Activated naive CD8-positive, alpha-beta T cell treated with anti-CD3 and anti-CD28 coated beads, Interleukin-2, amount 50 U/mL, for 24 hours (primary cell): ENCODE results near the gene NFIA.
A peak's percentile ranks its signal among the peaks of the same experiment; 100 is the strongest.

Experiments used
- ATAC-seq: fragments of 150-1000 bp; cut with Tn5 transposase; one replicate; pipeline ENCODE4 v1.10.0; 2021
- DNase-seq: peaks from one replicate; pipeline ENCODE4 v3.0.0; 2021
- H3K27ac Mint-ChIP-seq: one replicate; pipeline ENCODE4 v1.8.0; 2021; ENCODE audit warnings: mild to moderate bottlenecking, mixed read lengths
- H3K27me3 Mint-ChIP-seq: one replicate; pipeline ENCODE4 v1.8.0; 2021; ENCODE audit warnings: mixed read lengths
- H3K36me3 Mint-ChIP-seq: one replicate; pipeline ENCODE4 v1.8.0; 2021; ENCODE audit warnings: low read depth, mixed read lengths
- H3K4me1 Mint-ChIP-seq: one replicate; pipeline ENCODE4 v1.8.0; 2021; ENCODE audit warnings: mixed read lengths
- H3K4me3 Mint-ChIP-seq: one replicate; pipeline ENCODE4 v1.8.0; 2021; ENCODE audit warnings: mild to moderate bottlenecking, moderate library complexity, mixed read lengths
- H3K9me3 Mint-ChIP-seq: one replicate; pipeline ENCODE4 v1.8.0; 2021; ENCODE audit warnings: mixed read lengths

NFIA gene

DNA sequence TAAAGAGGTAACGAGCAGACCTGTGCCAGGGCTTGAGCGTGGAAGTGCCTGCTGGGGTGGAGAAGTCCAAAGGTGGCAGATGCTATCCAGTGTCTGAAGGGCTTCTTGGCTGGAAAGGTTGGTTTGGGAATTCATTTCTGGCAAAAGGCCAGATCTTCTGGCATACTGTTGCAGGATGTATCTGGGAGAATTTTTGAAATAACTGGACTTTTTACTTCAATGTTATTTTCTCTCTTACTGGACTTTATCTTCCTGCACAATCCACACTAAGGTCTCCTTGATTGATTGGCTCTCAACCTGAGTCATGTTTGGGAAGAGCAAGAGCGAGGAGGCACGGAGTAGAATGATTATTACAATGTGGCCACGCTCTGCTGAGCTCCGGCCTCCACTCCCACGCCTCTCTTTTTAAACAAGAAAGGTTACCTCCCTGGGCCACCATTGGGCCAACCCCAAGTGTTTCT lies 364.2 kb downstream of the NFIA start:
- H3K4me1 Mint-ChIP-seq = no peaks in the 10 kb centered on the region
- ATAC-seq = no peak
- H3K36me3 Mint-ChIP-seq = no peaks in the 10 kb centered on the region
- H3K27me3 Mint-ChIP-seq = no peaks in the 10 kb centered on the region
- no peak for DNase-seq
- no peaks in the 10 kb centered on the region for H3K9me3 Mint-ChIP-seq
- no peak overlapping the region for H3K27ac Mint-ChIP-seq
- no peak overlapping the region for H3K4me3 Mint-ChIP-seq

DNA sequence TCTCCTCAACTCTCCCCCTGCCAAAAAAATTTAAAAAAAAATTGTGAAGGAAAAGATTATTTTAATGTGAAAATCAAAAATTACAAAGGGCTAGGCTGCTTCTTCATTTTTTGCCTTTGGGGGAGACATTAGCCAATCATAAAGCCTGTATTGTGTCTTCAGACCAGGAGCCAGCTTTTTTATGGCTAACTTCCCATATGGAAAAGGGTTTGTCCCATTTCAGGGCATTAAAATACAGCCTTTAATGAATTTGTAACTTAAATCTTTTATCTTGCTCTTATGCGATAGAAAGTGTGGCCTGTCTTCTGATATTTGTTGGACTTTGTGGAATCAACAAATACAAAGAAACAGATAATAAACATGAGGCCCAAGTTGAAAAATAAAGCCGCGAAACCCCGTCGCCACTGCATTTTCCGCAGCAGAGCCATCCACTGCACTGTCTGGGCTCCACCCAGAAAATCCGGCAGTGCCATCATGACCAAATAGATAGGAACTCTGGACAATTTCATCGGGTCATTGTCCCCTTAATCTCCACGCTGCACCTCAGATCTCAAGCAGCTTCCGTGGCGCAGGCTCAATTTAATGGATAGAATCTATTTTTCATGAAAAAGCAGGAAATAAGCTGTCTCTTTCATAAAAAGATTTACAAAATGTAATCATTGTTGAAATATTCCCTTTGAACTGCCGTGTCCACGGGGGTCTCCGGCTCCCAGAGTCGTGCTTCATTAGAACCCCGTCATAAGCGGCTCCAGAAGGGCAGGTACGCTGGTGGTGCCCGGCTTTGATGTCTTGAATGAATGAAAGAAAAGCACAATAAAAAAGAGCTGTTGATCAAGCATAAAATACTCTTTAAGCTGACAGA lies 365.0 kb downstream of the NFIA start:
- ATAC-seq = no peak
- Mint-ChIP-seq H3K4me1 (no peaks in the 10 kb centered on the region), H3K27ac (no peak overlapping the region)

DNA sequence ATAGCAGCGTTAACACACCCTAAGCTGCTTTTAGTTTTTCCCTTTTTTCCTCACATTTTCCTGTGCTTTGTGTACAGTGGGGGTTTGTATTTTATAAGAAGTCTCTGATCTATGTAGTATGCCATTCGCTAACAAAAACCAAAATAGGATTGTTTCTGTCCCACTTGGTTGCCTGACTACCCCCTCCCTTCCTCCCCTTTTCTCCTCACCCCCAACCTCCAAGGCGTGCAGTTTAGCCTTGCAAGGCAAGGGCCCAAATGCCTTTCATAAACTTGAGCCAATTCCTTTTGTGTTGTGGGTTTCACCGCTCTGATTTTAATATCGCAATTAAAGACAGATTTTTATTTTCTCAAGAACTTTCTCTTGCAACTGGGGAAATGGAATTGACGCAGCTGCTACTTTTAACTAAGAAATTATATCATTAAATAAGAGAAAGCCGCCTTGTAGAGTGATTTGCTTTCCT lies 365.6 kb downstream of the NFIA start:
- DNase-seq (no peak), ATAC-seq (no peak)
- no peaks in the 10 kb centered on the region for H3K36me3 Mint-ChIP-seq
- no peaks in the 10 kb centered on the region for H3K9me3 Mint-ChIP-seq
- no peaks in the 10 kb centered on the region for H3K27me3 Mint-ChIP-seq
- no peak overlapping the region for H3K4me3 Mint-ChIP-seq
- no peak overlapping the region for H3K27ac Mint-ChIP-seq
- H3K4me1 Mint-ChIP-seq = peaks cover 6% of the 10 kb centered on the region

More for the DNA sequence above, 365.0 kb downstream of the NFIA start:
- no peak for DNase-seq
- no peaks in the 10 kb centered on the region for H3K36me3 Mint-ChIP-seq
- no peak overlapping the region for H3K4me3 Mint-ChIP-seq
- H3K27me3 Mint-ChIP-seq = no peaks in the 10 kb centered on the region
- no peaks in the 10 kb centered on the region for H3K9me3 Mint-ChIP-seq

DNA sequence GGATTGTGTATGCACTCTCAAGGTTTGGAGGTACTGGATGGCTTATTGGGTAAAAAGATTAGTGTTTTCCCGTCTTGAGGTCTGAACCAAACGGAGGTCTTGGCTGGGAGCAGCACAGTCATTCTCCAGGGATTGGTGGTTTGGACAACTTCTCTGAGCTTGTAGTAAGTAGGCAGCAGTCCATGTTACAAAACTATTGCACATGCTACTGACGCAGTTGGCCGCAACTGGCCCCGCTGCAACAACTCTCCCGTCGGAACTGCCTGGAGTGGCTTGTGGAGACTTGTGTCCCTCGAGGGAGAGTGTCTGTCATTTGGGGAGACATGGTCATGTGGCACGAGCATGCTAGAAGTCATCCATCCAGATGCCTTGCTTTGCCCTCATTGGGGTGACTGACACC lies 366.6 kb downstream of the NFIA start:
- Mint-ChIP-seq H3K27ac (no peak overlapping the region), H3K36me3 (no peaks in the 10 kb centered on the region), H3K9me3 (no peaks in the 10 kb centered on the region), H3K27me3 (no peaks in the 10 kb centered on the region), H3K4me3 (no peak overlapping the region), H3K4me1 (peaks cover 13% of the 10 kb centered on the region)
- no peak for ATAC-seq
- DNase-seq = no peak

DNA sequence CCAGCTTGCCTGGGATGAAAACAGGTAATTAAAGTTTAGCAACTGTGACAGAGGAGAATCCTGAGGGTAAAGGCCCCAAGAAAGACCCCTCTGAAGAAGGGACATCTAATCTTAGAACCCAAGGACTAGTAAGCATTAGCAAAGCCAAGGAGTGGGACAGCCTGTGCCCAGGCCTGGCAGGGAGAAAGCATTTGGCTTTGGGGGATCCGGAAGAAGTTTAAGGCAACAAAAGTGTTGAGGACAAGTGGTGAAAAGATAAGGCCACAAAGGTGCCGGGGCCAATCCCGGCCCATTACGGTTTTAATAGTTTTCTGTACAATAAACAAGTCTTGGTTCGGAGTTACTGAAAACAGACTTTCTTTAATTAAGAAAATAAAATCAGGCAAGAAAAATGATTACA lies 367.0 kb downstream of the NFIA start:
- H3K4me1 Mint-ChIP-seq = peaks cover 13% of the 10 kb centered on the region
- H3K27ac Mint-ChIP-seq = no peak overlapping the region
- no peak overlapping the region for H3K4me3 Mint-ChIP-seq
- H3K36me3 Mint-ChIP-seq = no peaks in the 10 kb centered on the region
- DNase-seq (no peak), ATAC-seq (no peak)
- H3K27me3 Mint-ChIP-seq = no peaks in the 10 kb centered on the region
- no peaks in the 10 kb centered on the region for H3K9me3 Mint-ChIP-seq

DNA sequence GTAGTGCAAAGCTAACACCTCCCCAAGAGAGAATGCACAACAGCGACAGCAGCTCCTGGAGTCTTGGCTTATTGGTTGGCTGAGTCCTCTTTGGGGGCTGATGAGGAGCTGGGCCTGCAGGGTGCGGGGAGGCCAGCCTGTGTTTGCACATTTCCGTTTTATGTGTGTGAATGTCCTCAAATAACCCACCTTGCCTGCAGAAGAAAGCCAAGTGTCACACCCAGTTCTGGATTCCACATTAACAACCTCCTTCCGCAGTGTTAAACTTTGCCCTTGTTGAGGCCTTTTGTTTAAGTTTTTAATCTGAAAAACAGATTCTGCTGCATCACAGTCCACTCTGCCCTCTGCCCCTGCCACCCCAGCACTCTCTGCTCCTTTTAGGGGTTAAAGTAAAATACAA lies 368.1 kb downstream of the NFIA start:
- peaks cover 13% of the 10 kb centered on the region for H3K4me1 Mint-ChIP-seq
- no peaks in the 10 kb centered on the region for H3K27me3 Mint-ChIP-seq
- H3K4me3 Mint-ChIP-seq = no peak overlapping the region
- no peaks in the 10 kb centered on the region for H3K9me3 Mint-ChIP-seq
- no peaks in the 10 kb centered on the region for H3K36me3 Mint-ChIP-seq
- DNase-seq (no peak), ATAC-seq (no peak)
- H3K27ac Mint-ChIP-seq = no peak overlapping the region

DNA sequence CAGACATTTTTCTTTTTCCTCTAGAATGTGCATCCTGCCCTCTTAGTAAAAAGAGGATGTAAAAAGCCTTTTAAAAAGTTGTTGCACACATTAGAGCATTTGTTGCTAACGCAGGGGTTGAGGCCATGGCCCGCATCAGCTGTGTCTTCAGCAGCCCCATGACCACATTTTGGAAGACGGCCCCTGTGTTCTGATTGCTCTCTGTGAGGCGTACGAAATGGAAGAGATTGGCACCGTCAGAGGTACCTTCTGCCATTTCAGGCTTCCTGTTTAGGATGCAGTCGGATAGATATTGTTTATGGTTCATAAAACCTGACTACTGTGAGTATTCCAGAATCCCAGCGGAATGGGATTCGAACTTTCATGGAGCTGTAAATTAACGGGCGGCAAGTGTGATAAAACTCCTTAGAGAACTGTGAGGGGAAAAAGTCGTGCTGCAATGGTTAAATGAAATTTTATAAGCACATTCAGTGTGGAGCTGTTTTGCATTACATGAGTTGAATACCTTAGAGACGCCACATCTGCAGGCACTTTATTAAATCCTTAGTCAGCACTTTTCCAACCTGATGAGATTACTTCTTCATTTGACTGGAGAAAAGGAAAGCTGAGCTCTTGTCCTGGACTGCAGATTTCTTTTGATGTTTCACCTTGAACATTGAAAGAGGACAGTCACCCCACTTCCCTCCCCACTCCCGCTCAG lies 368.7 kb downstream of the NFIA start:
- no peak for ATAC-seq
- Mint-ChIP-seq H3K36me3 (no peaks in the 10 kb centered on the region), H3K9me3 (no peaks in the 10 kb centered on the region), H3K27me3 (no peaks in the 10 kb centered on the region), H3K4me3 (no peak overlapping the region), H3K27ac (no peak overlapping the region), H3K4me1 (peaks cover 13% of the 10 kb centered on the region)
- DNase-seq = no peak

DNA sequence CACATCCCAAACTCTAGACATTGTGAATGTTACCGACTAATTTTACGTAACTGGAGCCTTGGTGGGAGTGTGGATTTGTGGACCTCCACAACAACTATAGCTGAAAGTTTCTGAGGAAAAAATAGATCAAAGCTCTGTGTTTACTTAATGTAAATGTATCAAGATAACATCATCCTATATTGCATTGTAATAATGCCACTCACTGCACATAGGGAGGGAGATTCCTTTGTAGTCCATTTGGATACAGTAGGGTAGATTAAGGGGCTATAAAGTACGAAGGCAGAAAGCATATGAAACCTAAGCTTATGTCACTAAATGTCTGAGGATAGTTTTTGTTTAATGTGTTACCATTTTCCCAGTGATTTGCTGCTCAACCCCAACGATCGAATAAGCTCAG lies 369.2 kb downstream of the NFIA start:
- no peak overlapping the region for H3K27ac Mint-ChIP-seq
- no peak overlapping the region for H3K4me3 Mint-ChIP-seq
- H3K27me3 Mint-ChIP-seq = no peaks in the 10 kb centered on the region
- H3K9me3 Mint-ChIP-seq = no peaks in the 10 kb centered on the region
- ATAC-seq = no peak
- no peak for DNase-seq
- H3K36me3 Mint-ChIP-seq = no peaks in the 10 kb centered on the region
- peaks cover 13% of the 10 kb centered on the region for H3K4me1 Mint-ChIP-seq

DNA sequence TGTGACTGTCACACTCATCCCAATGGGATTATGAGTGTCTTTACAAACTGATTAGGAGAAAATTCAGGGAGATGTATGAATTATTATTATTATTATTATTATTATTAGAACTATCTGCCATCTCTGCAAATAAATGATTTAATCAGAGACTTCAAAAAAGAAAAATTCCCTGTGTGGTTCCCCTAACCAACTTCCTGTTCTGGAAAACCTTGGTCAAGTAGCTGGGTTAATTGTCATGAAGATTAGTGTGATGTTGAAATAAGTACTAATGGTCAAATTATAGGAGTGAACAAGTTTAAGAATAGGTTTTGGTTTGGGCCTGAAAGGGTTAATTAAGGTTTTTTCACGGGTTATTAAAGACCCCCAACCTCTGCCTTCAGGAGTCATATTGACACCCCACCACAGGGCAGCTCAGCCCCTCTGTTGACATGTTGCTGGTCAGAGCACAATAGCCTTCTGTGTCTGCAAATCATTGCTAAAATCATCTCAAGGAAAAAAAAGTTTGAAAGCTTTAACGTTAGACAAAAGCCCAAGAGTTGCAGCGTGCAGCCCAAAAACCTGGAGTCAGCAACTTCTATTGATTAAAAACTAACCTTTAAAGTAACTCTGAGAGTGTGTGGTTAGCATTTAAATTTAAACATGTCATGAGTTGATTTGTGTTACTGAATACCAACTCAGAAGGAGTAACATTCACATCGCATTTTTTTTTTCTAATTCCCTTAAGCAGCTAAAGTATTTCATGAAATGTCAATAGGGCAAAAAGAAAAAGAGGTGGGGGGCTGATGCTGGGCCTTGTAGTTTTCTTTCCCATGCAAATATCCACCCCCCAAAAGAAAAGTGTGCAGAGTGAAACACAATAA lies 370.0 kb downstream of the NFIA start:
- Mint-ChIP-seq H3K27me3 (no peaks in the 10 kb centered on the region), H3K27ac (no peak overlapping the region), H3K36me3 (no peaks in the 10 kb centered on the region), H3K4me1 (peaks cover 13% of the 10 kb centered on the region), H3K4me3 (no peak overlapping the region), H3K9me3 (no peaks in the 10 kb centered on the region)
- DNase-seq (no peak), ATAC-seq (no peak)

DNA sequence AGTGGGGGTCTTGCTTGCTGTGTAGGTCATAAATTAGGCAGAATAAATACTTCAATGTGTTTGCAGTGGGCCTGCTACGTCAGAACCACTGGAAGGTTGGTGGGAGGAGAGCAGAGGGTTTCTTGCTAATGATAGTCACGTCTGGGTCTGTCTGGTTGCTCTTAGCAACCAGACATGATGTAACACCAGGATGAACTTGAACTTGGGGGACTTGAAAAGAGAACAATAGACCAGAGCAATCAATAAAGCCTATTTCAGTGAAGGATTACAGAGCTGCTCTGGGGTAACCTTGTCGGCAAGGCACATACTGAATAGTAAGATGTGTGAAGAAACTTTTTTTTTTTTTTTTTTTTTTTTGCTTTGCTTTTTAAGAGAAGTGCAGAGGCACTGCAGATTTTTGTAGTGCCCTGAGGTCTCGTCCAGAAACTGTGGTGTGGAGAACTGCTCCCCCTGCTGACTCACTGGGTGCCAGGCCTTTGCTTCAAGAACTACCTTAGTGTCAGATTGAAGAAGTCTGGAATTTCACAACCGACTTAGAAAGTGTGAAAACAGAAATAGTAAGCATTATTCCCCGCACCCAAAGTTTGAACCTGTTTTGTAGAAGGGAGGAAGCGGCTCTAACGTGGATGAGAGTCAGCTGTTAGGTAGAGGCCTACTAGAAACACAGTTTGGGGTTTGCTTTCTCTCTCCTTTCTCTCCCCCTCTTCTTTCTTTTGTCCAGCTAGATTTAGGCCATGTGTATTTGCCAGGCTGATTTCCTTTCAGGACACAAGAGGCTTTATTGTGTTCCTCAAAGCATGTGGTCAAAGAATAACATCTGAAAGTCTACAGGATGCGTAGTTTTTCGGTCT lies 371.0 kb downstream of the NFIA start:
- Mint-ChIP-seq H3K4me1 (peaks cover 13% of the 10 kb centered on the region), H3K4me3 (no peak overlapping the region), H3K9me3 (no peaks in the 10 kb centered on the region), H3K36me3 (no peaks in the 10 kb centered on the region), H3K27me3 (no peaks in the 10 kb centered on the region), H3K27ac (no peak overlapping the region)
- peak; percentile 93 for ATAC-seq
- DNase-seq = peak; percentile 62

DNA sequence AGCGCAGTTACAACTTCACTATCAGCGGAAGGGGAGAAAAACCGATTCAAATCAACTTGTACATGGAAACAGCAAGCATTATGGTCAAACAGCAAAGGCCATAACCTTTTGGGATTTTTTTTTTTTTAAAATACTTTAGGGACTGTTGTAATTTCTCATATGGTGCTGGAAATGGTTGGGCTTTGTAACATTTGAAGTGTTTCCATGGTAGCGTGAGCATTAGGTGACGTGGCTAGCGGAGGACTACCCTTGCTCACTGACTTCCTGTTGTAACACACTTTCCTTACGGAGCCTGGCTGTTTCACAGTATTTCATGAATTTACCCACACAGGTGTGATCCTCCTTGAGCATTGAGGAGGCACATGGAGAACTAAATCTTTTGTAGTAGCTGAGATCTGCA lies 373.0 kb downstream of the NFIA start:
- H3K27ac Mint-ChIP-seq = no peak overlapping the region
- no peaks in the 10 kb centered on the region for H3K9me3 Mint-ChIP-seq
- DNase-seq (no peak), ATAC-seq (no peak)
- no peaks in the 10 kb centered on the region for H3K36me3 Mint-ChIP-seq
- H3K4me3 Mint-ChIP-seq = no peak overlapping the region
- H3K27me3 Mint-ChIP-seq = no peaks in the 10 kb centered on the region
- peaks cover 13% of the 10 kb centered on the region for H3K4me1 Mint-ChIP-seq

DNA sequence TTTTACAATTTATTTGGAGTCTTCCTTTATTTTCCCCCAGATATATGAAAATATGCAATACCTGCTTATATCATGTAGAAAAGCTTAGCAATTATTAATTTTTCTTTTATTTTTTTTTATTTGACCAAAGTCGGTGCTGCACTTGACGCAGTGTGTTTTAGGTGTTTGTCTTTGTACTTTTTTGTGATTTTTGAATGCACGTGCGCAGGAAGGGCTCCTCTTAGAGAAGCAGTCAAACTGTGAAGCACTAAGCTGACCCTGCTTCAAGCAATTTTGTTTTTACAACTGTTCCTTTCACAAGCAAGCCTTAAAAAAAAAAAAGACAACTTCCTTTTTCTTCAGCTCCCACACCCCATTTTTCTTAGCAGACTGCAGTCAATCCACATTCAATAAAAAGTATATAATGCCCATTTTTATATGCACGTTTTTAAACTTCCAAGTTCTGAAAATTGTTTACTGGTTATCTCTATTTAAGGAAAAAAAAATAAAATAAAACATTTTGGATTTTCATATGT lies 375.2 kb downstream of the NFIA start:
- H3K4me3 Mint-ChIP-seq = no peak overlapping the region
- ATAC-seq = no peak
- H3K9me3 Mint-ChIP-seq = no peaks in the 10 kb centered on the region
- H3K4me1 Mint-ChIP-seq = peaks cover 11% of the 10 kb centered on the region
- no peak for DNase-seq
- no peak overlapping the region for H3K27ac Mint-ChIP-seq
- H3K27me3 Mint-ChIP-seq = no peaks in the 10 kb centered on the region
- H3K36me3 Mint-ChIP-seq = no peaks in the 10 kb centered on the region

DNA sequence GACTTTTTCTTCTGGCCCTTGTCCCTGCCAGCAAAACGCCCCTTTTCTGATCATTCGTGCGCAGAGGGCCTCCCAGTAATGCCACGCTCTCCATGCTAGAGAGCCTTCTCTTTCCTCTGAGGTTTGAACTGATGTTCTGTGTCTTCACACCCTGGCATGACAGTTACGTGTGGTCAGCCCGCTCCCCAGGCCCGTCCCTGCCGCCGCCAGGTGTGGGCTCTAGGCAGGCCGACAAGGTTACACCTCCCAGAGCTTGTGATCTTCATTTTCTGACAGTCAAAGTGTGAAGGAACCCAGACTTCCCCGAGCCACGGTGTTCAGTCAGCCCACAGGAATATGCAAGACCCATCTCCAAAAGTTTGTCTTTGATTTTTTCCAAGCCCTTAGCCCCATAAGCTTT lies 377.0 kb downstream of the NFIA start:
- Mint-ChIP-seq H3K36me3 (no peaks in the 10 kb centered on the region), H3K4me1 (no peaks in the 10 kb centered on the region), H3K4me3 (no peak overlapping the region), H3K9me3 (no peaks in the 10 kb centered on the region), H3K27me3 (no peaks in the 10 kb centered on the region), H3K27ac (no peak overlapping the region)
- DNase-seq (peak; percentile 5), ATAC-seq (no peak)

DNA sequence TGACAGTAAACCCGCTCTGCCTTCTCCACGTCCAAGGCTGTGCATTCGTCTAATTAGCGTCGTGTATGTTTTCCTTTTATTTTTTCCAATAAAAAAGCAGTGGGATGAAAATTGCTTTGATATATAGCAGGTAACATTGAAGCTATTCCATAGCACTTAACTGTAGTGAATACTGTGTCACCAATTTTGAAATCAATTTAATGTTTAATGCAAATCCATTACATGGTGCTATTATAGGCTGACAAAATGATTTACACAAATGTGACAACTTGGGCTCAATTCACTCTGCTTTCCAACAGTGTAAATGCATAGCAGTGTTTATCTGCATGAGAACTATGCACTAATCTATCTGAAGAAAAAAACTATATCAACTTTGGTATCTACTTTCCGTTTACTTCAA lies 377.8 kb downstream of the NFIA start:
- no peaks in the 10 kb centered on the region for H3K27me3 Mint-ChIP-seq
- DNase-seq = no peak
- H3K4me3 Mint-ChIP-seq = no peak overlapping the region
- H3K4me1 Mint-ChIP-seq = no peaks in the 10 kb centered on the region
- H3K36me3 Mint-ChIP-seq = no peaks in the 10 kb centered on the region
- ATAC-seq = no peak
- no peaks in the 10 kb centered on the region for H3K9me3 Mint-ChIP-seq
- H3K27ac Mint-ChIP-seq = no peak overlapping the region
